H9 (cell line): ENCODE results near the gene TM6SF1. TPM values are rescaled to one million over a fixed set of nuclear protein-coding genes. Genes with fewer than 3 reads are reported as not detected.

Experiments used
- DNase-seq: peaks from one replicate; pipeline ENCODE4 v3.0.0-alpha.2; 2017
- H2AFZ ChIP-seq: one replicate; pipeline ENCODE4 v1.6.1; 2013; ENCODE audit warnings: mild to moderate bottlenecking, low read length, control low read depth, moderate library complexity
- H2AK5ac ChIP-seq: 2 replicates; pipeline ENCODE4 v1.6.1; 2013; ENCODE audit warnings: low read length, control low read depth, mixed read lengths; ENCODE audit not compliant: insufficient read length
- H2BK120ac ChIP-seq: one replicate; pipeline ENCODE4 v1.6.1; 2013; ENCODE audit warnings: low read depth, mild to moderate bottlenecking, low read length, control low read depth, inconsistent platforms; ENCODE audit not compliant: poor library complexity, severe bottlenecking
- H2BK12ac ChIP-seq: 2 replicates; pipeline ENCODE4 v1.6.1; 2013; ENCODE audit warnings: low read length, control low read depth, mixed read lengths, low read depth; ENCODE audit not compliant: insufficient read length
- H2BK15ac ChIP-seq: 2 replicates; pipeline ENCODE4 v1.6.1; 2013; ENCODE audit warnings: low read depth, low read length, control low read depth
- H2BK20ac ChIP-seq: one replicate; pipeline ENCODE4 v1.6.1; 2013; ENCODE audit warnings: low read depth, mild to moderate bottlenecking, low read length, control low read depth, inconsistent platforms; ENCODE audit not compliant: poor library complexity, severe bottlenecking
- H2BK5ac ChIP-seq: 2 replicates; pipeline ENCODE4 v1.6.1; 2013; ENCODE audit warnings: low read length, control low read depth, mixed read lengths; ENCODE audit not compliant: insufficient read length
- H3K14ac ChIP-seq: 2 replicates; pipeline ENCODE4 v1.6.1; 2013; ENCODE audit warnings: low read length, control low read depth; ENCODE audit not compliant: insufficient read depth
- H3K18ac ChIP-seq: 2 replicates; pipeline ENCODE4 v1.6.1; 2013; ENCODE audit warnings: low read depth, mild to moderate bottlenecking, mixed read lengths, low read length, control low read depth; ENCODE audit not compliant: insufficient read length
- H3K23ac ChIP-seq: 2 replicates; pipeline ENCODE4 v1.6.1; 2013; ENCODE audit warnings: low read length, control low read depth, mixed read lengths, low read depth; ENCODE audit not compliant: insufficient read length
- H3K23me2 ChIP-seq: 2 replicates; pipeline ENCODE4 v1.6.1; 2013; ENCODE audit warnings: low read depth, mild to moderate bottlenecking, mixed read lengths, low read length, control low read depth; ENCODE audit not compliant: insufficient read length, poor library complexity, severe bottlenecking
- H3K27ac ChIP-seq: 2 replicates; pipeline ENCODE4 v1.5.1; 2013; ENCODE audit warnings: low read length, control low read depth, mixed read lengths, low read depth; ENCODE audit not compliant: insufficient read length
- H3K27me3 ChIP-seq: 2 replicates; pipeline ENCODE4 v1.6.1; 2013; ENCODE audit warnings: low read length, control low read depth, inconsistent platforms; ENCODE audit not compliant: insufficient read depth
- H3K4ac ChIP-seq: 2 replicates; pipeline ENCODE4 v1.6.1; 2013; ENCODE audit warnings: low read depth, mild to moderate bottlenecking, control low read depth, inconsistent platforms, low read length, moderate library complexity
- H3K4me1 ChIP-seq: 2 replicates; pipeline ENCODE4 v1.6.1; 2013; ENCODE audit warnings: low read length, control low read depth, inconsistent platforms; ENCODE audit not compliant: insufficient read depth
- H3K4me2 ChIP-seq: 2 replicates; pipeline ENCODE4 v1.6.1; 2013; ENCODE audit warnings: low read length, control low read depth, mixed read lengths; ENCODE audit not compliant: insufficient read length, insufficient read depth
- H3K56ac ChIP-seq: 2 replicates; pipeline ENCODE4 v1.6.1; 2013; ENCODE audit warnings: low read depth, mild to moderate bottlenecking, mixed read lengths, low read length, control low read depth; ENCODE audit not compliant: insufficient read length
- H3K79me1 ChIP-seq: 2 replicates; pipeline ENCODE4 v1.6.1; 2013; ENCODE audit warnings: low read depth, mild to moderate bottlenecking, moderate library complexity, low read length, control low read depth, inconsistent platforms; ENCODE audit not compliant: insufficient read depth, poor library complexity, severe bottlenecking
- H3K79me2 ChIP-seq: 2 replicates; pipeline ENCODE4 v1.6.1; 2013; ENCODE audit warnings: low read length, control low read depth, inconsistent platforms; ENCODE audit not compliant: insufficient read depth
- H3K9ac ChIP-seq: 2 replicates; pipeline ENCODE4 v1.6.1; 2013; ENCODE audit warnings: low read length, control low read depth, mixed read lengths; ENCODE audit not compliant: insufficient read length; ENCODE audit errors: extremely low read depth
- H3K9me3 ChIP-seq: one replicate; pipeline ENCODE4 v1.6.1; 2013; ENCODE audit warnings: low read depth, low read length, inconsistent platforms; ENCODE audit not compliant: control insufficient read depth
- H3T11ph ChIP-seq: one replicate; pipeline ENCODE4 v1.6.1; 2013; ENCODE audit warnings: mild to moderate bottlenecking, low read length, control low read depth, inconsistent platforms
- H4K20me1 ChIP-seq: one replicate; pipeline ENCODE4 v1.6.1; 2013; ENCODE audit not compliant: control insufficient read depth, insufficient read length, insufficient read depth
- H4K5ac ChIP-seq: 2 replicates; pipeline ENCODE4 v1.6.1; 2013; ENCODE audit warnings: low read depth, mild to moderate bottlenecking, mixed read lengths, low read length, control low read depth; ENCODE audit not compliant: insufficient read length
- H4K8ac ChIP-seq: replicated peaks from 2 replicates; pipeline ENCODE4 v1.6.1; 2013; ENCODE audit warnings: low read length, control low read depth, mixed read lengths, low read depth; ENCODE audit not compliant: insufficient read length
- H4K91ac ChIP-seq: 2 replicates; pipeline ENCODE4 v1.6.1; 2013; ENCODE audit warnings: low read depth, mild to moderate bottlenecking, moderate library complexity, mixed read lengths, low read length, control low read depth; ENCODE audit not compliant: insufficient read length
- H3K27ac Mint-ChIP-seq, 3 experiments: 2 replicates in 2 of 3; 3 replicates in 1 of 3; pipeline ENCODE4 v1.8.0; 2020 to 2021; ENCODE audit warnings: mixed read lengths in 3 of 3, mild to moderate bottlenecking in 1 of 3, moderate library complexity in 1 of 3
- H3K27me3 Mint-ChIP-seq: 2 replicates; pipeline ENCODE4 v1.8.0; 2021; ENCODE audit warnings: low read depth, mild to moderate bottlenecking, moderate library complexity, mixed read lengths
- H3K36me3 Mint-ChIP-seq, 3 experiments: 2 replicates in 2 of 3; 3 replicates in 1 of 3; pipeline ENCODE4 v1.8.0; 2020 to 2021; ENCODE audit warnings: low read depth in 3 of 3, mixed read lengths in 3 of 3; ENCODE audit not compliant: insufficient read depth in 1 of 3
- H3K4me1 Mint-ChIP-seq, 2 experiments: 2 replicates each; pipeline ENCODE4 v1.8.0; 2020; ENCODE audit warnings: mixed read lengths in 2 of 2
- H3K4me3 Mint-ChIP-seq, 2 experiments: 2 replicates in 1 of 2; 3 replicates in 1 of 2; pipeline ENCODE4 v1.8.0; 2020 to 2021; ENCODE audit warnings: mild to moderate bottlenecking in 2 of 2, mixed read lengths in 2 of 2, moderate library complexity in 1 of 2
- H3K9me3 Mint-ChIP-seq, 2 experiments: 2 replicates in 1 of 2; 3 replicates in 1 of 2; pipeline ENCODE4 v1.8.0; 2020; ENCODE audit warnings: mild to moderate bottlenecking in 2 of 2, mixed read lengths in 2 of 2, moderate library complexity in 1 of 2
- WGBS: extraction: QIAGEN DNeasy Blood & Tissue Kit; methylation state at CpG from one replicate; pipeline ENCODE4 v1.1.7; 2013; ENCODE audit warnings: missing lambda C conversion rate, low lambda C conversion rate, mixed read lengths; ENCODE audit not compliant: insufficient read length; ENCODE audit errors: extremely low coverage; 5-methylcytosine and 5-hydroxymethylcytosine counted together
- total RNA-seq: library from RNA; stranded (reverse); gene quantifications from 2 replicates; pipeline ENCODE4 v1.2.1, GENCODE V29; 2021
- TF ChIP-seq, protein P1 (sequence below): fragments of 200-600 bp; sonication (generic); conservative IDR thresholded peaks from 3 replicates; pipeline ENCODE4 v1.8.0; 2021; ENCODE audit warnings: antibody characterized with exemption, mild to moderate bottlenecking

TM6SF1 gene
- total RNA-seq, 1 experiment from 2014 or later = 0.96 TPM

DNA sequence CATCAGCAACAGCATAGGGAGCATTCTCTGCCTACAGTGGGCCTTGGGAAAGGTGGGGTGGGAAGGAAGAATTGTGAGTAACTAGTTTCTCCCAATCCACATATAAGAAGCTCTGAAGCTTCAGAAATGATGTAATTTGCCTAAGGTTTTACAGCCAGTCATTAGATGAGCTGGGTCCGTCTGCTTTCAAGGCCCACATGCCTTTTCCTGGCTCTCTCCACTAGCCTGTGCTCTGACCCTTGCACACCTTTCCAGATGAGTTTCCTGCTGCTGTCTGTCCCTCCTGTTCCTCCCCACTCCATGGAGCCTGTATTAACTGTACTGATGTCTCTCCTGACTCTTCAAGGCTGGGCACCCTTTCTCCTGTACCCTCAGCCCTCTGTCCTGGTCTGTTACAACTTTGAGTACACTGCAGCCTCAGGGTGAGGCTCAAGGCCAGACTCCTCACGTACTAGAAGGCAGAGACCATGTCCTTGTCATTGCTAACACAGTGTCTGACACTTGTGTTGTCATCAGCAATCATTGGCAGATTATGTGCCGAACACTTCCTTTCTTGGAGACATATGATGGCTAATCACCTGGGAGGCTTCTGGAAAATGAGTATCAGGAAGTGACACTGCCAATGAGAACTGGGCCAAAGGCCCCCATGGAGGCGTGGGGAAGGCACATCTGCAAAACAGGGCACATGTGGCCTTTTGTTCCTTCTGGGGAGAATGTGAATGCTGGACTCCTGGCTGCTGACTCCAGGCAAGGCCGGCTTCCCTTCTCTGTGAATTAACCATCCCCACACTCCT, 6.6 kb downstream of the TM6SF1 start:
- H2BK12ac ChIP-seq = no peak overlapping the region
- H3K9me3 ChIP-seq = no peaks in the 10 kb centered on the region
- Mint-ChIP-seq H3K4me1 (peaks cover 0 to 10% of the 10 kb centered on the region in 2 experiments; a peak in 1 of 4 replicates), H3K27ac (peak overlapping the region in 1 of 3 experiments; percentile 60; a peak in 1 of 7 replicates), H3K4me3 (peak overlapping the region in 1 of 2 experiments; percentile 9; a peak in 1 of 5 replicates), H3K36me3 (peaks cover 0 to 4% (median 0%) of the 10 kb centered on the region in 3 experiments; a peak in 3 of 7 replicates), H3K27me3 (peaks cover 15% of the 10 kb centered on the region), H3K9me3 (peaks cover 0 to 6% of the 10 kb centered on the region in 2 experiments; a peak in 2 of 5 replicates)
- H3K79me1 ChIP-seq = no peaks in the 10 kb centered on the region
- H4K8ac ChIP-seq = no peak overlapping the region
- H3K23me2 ChIP-seq = no peaks in the 10 kb centered on the region
- WGBS = no CpG with 5 or more reads among the region's 5 CpGs
- H2BK5ac ChIP-seq = no peak overlapping the region
- H2BK15ac ChIP-seq = no peak overlapping the region
- H3T11ph ChIP-seq = no peak overlapping the region
- no peak overlapping the region for H3K27ac ChIP-seq
- H3K27me3 ChIP-seq = no peaks in the 10 kb centered on the region
- no peak overlapping the region for H4K5ac ChIP-seq
- no peak overlapping the region for H3K9ac ChIP-seq
- H3K18ac ChIP-seq = no peak overlapping the region
- TF ChIP-seq, protein P1, sequence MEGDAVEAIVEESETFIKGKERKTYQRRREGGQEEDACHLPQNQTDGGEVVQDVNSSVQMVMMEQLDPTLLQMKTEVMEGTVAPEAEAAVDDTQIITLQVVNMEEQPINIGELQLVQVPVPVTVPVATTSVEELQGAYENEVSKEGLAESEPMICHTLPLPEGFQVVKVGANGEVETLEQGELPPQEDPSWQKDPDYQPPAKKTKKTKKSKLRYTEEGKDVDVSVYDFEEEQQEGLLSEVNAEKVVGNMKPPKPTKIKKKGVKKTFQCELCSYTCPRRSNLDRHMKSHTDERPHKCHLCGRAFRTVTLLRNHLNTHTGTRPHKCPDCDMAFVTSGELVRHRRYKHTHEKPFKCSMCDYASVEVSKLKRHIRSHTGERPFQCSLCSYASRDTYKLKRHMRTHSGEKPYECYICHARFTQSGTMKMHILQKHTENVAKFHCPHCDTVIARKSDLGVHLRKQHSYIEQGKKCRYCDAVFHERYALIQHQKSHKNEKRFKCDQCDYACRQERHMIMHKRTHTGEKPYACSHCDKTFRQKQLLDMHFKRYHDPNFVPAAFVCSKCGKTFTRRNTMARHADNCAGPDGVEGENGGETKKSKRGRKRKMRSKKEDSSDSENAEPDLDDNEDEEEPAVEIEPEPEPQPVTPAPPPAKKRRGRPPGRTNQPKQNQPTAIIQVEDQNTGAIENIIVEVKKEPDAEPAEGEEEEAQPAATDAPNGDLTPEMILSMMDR = no peak
- H3K79me2 ChIP-seq = no peaks in the 10 kb centered on the region
- H3K23ac ChIP-seq = no peak overlapping the region
- H3K14ac ChIP-seq = no peak overlapping the region
- no peak overlapping the region for H2BK120ac ChIP-seq
- H2AK5ac ChIP-seq = no peak overlapping the region
- no peaks in the 10 kb centered on the region for H4K20me1 ChIP-seq
- H3K4me2 ChIP-seq = no peak overlapping the region
- H2BK20ac ChIP-seq = no peak overlapping the region
- no peak overlapping the region for H4K91ac ChIP-seq
- no peak overlapping the region for H3K4ac ChIP-seq
- DNase-seq = no peak
- no peak overlapping the region for H2AFZ ChIP-seq
- H3K4me1 ChIP-seq = no peaks in the 10 kb centered on the region
- H3K56ac ChIP-seq = no peak overlapping the region
